Urothelium cell line (cell line): ENCODE results near the gene TP53AIP1.

Experiments used
- DNase-seq: peaks from one replicate; pipeline ENCODE4 v3.0.0; 2011; ENCODE audit warnings: low spot score, mixed read lengths
- FAIRE-seq: peaks from 2 replicates; lab custom pipeline; 2011; peaks lifted over from hg19 to GRCh38; lab: Jason Lieb, UNC

The TP53AIP1 gene

GRCh38 chr11:128907585-128907984, 35.1 kb downstream of the TP53AIP1 start:
- FAIRE-seq (no peak), DNase-seq (no peak)

GRCh38 chr11:128906185-128907050, 36.3 kb downstream of the TP53AIP1 start:
- FAIRE-seq: no peak

GRCh38 chr11:128905345-128906184, 37.1 kb downstream of the TP53AIP1 start:
- FAIRE-seq (no peak), DNase-seq (peak; percentile 73)

More at GRCh38 chr11:128906185-128907050, 36.3 kb downstream of the TP53AIP1 start:
- DNase-seq: no peak

- FAIRE-seq (no peak), DNase-seq (peak; percentile 79)
Measured at GRCh38 chr11:128904656-128905344, 37.9 kb downstream of the TP53AIP1 start.

GRCh38 chr11:128904303-128904655, 38.4 kb downstream of the TP53AIP1 start:
- DNase-seq (no peak), FAIRE-seq (no peak)

GRCh38 chr11:128903248-128904061, 39.2 kb downstream of the TP53AIP1 start:
- FAIRE-seq (no peak), DNase-seq (peak; percentile 65)

- DNase-seq: no peak
- no peak for FAIRE-seq
Measured at GRCh38 chr11:128902515-128903066, 40.1 kb downstream of the TP53AIP1 start.

GRCh38 chr11:128901653-128902514, 40.8 kb downstream of the TP53AIP1 start:
- DNase-seq (no peak), FAIRE-seq (no peak)

- DNase-seq: no peak
- FAIRE-seq: no peak
Measured at GRCh38 chr11:128900468-128900867, 42.2 kb downstream of the TP53AIP1 start.

GRCh38 chr11:128898580-128899344, 43.9 kb downstream of the TP53AIP1 start:
- no peak for DNase-seq
- FAIRE-seq: no peak

- DNase-seq (no peak), FAIRE-seq (no peak)
Measured at GRCh38 chr11:128897826-128898225, 44.8 kb downstream of the TP53AIP1 start.

GRCh38 chr11:128896356-128896755, 46.3 kb downstream of the TP53AIP1 start:
- FAIRE-seq (no peak), DNase-seq (no peak)

- DNase-seq: no peak
- no peak for FAIRE-seq
Measured at GRCh38 chr11:128895526-128895925, 47.1 kb downstream of the TP53AIP1 start.

GRCh38 chr11:128894685-128895084, 48.0 kb downstream of the TP53AIP1 start:
- DNase-seq (no peak), FAIRE-seq (no peak)

GRCh38 chr11:128894286-128894681, 48.4 kb downstream of the TP53AIP1 start:
- FAIRE-seq (no peak), DNase-seq (no peak)

GRCh38 chr11:128893578-128894285, 48.9 kb downstream of the TP53AIP1 start:
- FAIRE-seq (no peak), DNase-seq (no peak)

GRCh38 chr11:128892866-128893565, 49.7 kb downstream of the TP53AIP1 start:
- no peak for DNase-seq
- no peak for FAIRE-seq
